Measurements from ENCODE around the gene PARP6. TPM values are rescaled to one million over a fixed set of nuclear protein-coding genes. Genes with fewer than 3 reads are reported as not detected.

PARP6 gene
- total RNA-seq, 1 donor from 2014 or later, result 16.0 TPM

GRCh38 chr15:72235298-72235697 is 37.1 kb downstream of the PARP6 start:
- H3K4me3 ChIP-seq (ENCODE audit: low read depth, low read length), result no peak overlapping the region
- no peak for TF ChIP-seq CTCF (conservative IDR thresholded peaks at IDR 0.05; ENCODE audit: low read depth, low read length)
- DNase-seq (ENCODE audit: low read depth), result no peak

- no peak for TF ChIP-seq CTCF (conservative IDR thresholded peaks at IDR 0.05; ENCODE audit: low read depth, low read length)
- no peak for DNase-seq (ENCODE audit: low read depth)
- no peak overlapping the region for H3K4me3 ChIP-seq (ENCODE audit: low read depth, low read length)
Measured at GRCh38 chr15:72233769-72234168, 38.6 kb downstream of the PARP6 start.

GRCh38 chr15:72231833-72232478 is 40.4 kb downstream of the PARP6 start:
- no peak for TF ChIP-seq CTCF (conservative IDR thresholded peaks at IDR 0.05; ENCODE audit: low read depth, low read length)
- no peak for DNase-seq (ENCODE audit: low read depth)
- H3K4me3 ChIP-seq (ENCODE audit: low read depth, low read length), result peak overlapping the region; percentile 76

- no peak for TF ChIP-seq CTCF (conservative IDR thresholded peaks at IDR 0.05; ENCODE audit: low read depth, low read length)
- peak within 1 kb of the TSS; percentile 76 for H3K4me3 ChIP-seq (ENCODE audit: low read depth, low read length)
- peak; percentile 74 for DNase-seq (ENCODE audit: low read depth)
Measured at GRCh38 chr15:72231066-72231832, 41.1 kb downstream of the PARP6 start, which contains the start of gene PKM. TSS of gene PKM (minus strand) at chr15:72231190. CDS start at chr15:72219097, 12,093 bp downstream.

GRCh38 chr15:72230197-72231065 is 41.9 kb downstream of the PARP6 start:
- TF ChIP-seq CTCF (conservative IDR thresholded peaks at IDR 0.05; ENCODE audit: low read depth, low read length), result no peak
- no peak for DNase-seq (ENCODE audit: low read depth)
- H3K4me3 ChIP-seq (ENCODE audit: low read depth, low read length), result peak overlapping the region; percentile 76

- H3K4me3 ChIP-seq (ENCODE audit: low read depth, low read length), result peak overlapping the region; percentile 76
- DNase-seq (ENCODE audit: low read depth), result no peak
- no peak for TF ChIP-seq CTCF (conservative IDR thresholded peaks at IDR 0.05; ENCODE audit: low read depth, low read length)
Measured at GRCh38 chr15:72229947-72230196, 42.5 kb downstream of the PARP6 start.

All from epithelial cell of proximal tubule (primary cell).